ENCODE data around the gene PCYOX1L. TPM values are rescaled to one million over a fixed set of nuclear protein-coding genes. Genes with fewer than 3 reads are reported as not detected.
"Not testable (repeated sequence)": the region's sequence is repeated elsewhere in the genome, so short reads cannot be mapped to it uniquely, and the experiment has no call there.

PCYOX1L gene
- polyA plus RNA-seq, 3 donors: 9.8 to 31.8 (median 13.5) TPM

GRCh38 chr5:149389552-149390495, 32.0 kb downstream of the PCYOX1L start:
- H3K36me3 Mint-ChIP-seq: no peaks in the 10 kb centered on the region
- no peaks in the 10 kb centered on the region for H3K36me3 ChIP-seq (replicated peaks in 1 of 2; ENCODE audit: control insufficient read depth in 1 of 2, insufficient read depth in 2 of 2, low read length in 2 of 2)
- no peaks in the 10 kb centered on the region for H3K4me1 ChIP-seq (ENCODE audit: control insufficient read depth in 1 of 2, insufficient read depth in 2 of 2, low read length in 2 of 2)
- H3K27ac ChIP-seq (ENCODE audit: low read depth in 1 of 2, low read length in 2 of 2): no peak overlapping the region
- H3K27ac Mint-ChIP-seq: no peak overlapping the region
- H3K4me1 Mint-ChIP-seq: no peaks in the 10 kb centered on the region
- 90% methylated on average over 5 of the region's 11 CpGs for WGBS (ENCODE audit: insufficient coverage)
- no peaks in the 10 kb centered on the region for H4K20me1 ChIP-seq (ENCODE audit: insufficient read depth, low read length)
- no peak overlapping the region for H3K4me2 ChIP-seq (replicated peaks; ENCODE audit: extremely low read depth, low read length, poor library complexity, severe bottlenecking)
- H3K9me3 ChIP-seq (replicated peaks in 1 of 2; ENCODE audit: control insufficient read depth in 1 of 2, insufficient read depth in 1 of 2, low read length in 2 of 2): no peaks in the 10 kb centered on the region
- no peak overlapping the region for H2AFZ ChIP-seq (ENCODE audit: insufficient read depth, low read depth, low read length, poor library complexity, severe bottlenecking)
- H3K9ac ChIP-seq (ENCODE audit: insufficient read depth, low read length, poor library complexity, severe bottlenecking): no peak overlapping the region
- H3K4me3 ChIP-seq (replicated peaks in 1 of 3; ENCODE audit: low read depth in 2 of 3, low read length in 3 of 3): no peak overlapping the region
- H3K79me2 ChIP-seq (ENCODE audit: insufficient read depth, low read length): no peaks in the 10 kb centered on the region
- TF ChIP-seq, protein P1, sequence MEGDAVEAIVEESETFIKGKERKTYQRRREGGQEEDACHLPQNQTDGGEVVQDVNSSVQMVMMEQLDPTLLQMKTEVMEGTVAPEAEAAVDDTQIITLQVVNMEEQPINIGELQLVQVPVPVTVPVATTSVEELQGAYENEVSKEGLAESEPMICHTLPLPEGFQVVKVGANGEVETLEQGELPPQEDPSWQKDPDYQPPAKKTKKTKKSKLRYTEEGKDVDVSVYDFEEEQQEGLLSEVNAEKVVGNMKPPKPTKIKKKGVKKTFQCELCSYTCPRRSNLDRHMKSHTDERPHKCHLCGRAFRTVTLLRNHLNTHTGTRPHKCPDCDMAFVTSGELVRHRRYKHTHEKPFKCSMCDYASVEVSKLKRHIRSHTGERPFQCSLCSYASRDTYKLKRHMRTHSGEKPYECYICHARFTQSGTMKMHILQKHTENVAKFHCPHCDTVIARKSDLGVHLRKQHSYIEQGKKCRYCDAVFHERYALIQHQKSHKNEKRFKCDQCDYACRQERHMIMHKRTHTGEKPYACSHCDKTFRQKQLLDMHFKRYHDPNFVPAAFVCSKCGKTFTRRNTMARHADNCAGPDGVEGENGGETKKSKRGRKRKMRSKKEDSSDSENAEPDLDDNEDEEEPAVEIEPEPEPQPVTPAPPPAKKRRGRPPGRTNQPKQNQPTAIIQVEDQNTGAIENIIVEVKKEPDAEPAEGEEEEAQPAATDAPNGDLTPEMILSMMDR (IDR thresholded peaks at IDR 0.05): no peak
- peaks cover 0 to 2% (median 0%) of the 10 kb centered on the region in 3 donors for H3K27me3 Mint-ChIP-seq (ENCODE audit: low read depth in 3 of 3)
- DNase-seq: no peak
- H3K9me3 Mint-ChIP-seq: no peaks in the 10 kb centered on the region
- H3K4me3 Mint-ChIP-seq: no peak overlapping the region
- intact Hi-C loops (cut with micrococcal nuclease): no loop called here
- H3K27me3 ChIP-seq (ENCODE audit: control insufficient read depth in 2 of 2, insufficient read depth in 2 of 2, low read length in 2 of 2): no peaks in the 10 kb centered on the region

DNA sequence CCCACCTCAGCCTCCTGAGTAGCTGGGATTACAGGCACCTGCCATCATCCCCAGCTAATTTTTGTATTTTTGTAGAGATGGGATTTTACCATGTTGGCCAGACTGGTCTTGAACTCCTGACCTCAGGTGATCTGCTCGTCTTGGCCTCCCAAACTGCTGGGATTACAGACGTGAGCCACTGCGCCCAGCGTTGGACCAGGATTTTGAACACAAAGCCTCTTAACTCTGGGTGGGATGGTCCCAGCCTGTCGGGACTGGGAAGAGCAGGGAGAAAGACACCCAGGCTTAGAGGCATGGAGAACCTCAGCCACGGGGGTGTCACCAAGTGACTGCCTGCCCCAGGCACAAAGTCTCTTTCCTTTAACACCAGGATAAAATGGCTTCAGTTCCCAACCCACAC, 33.2 kb downstream of the PCYOX1L start:
- H3K27ac Mint-ChIP-seq; H3K9me3 Mint-ChIP-seq; H3K27me3 Mint-ChIP-seq (ENCODE audit: low read depth in 3 of 3); H3K4me2 ChIP-seq (replicated peaks; ENCODE audit: extremely low read depth, low read length, poor library complexity, severe bottlenecking); H3K27ac ChIP-seq (ENCODE audit: low read depth in 1 of 2, low read length in 2 of 2); H3K4me1 ChIP-seq (ENCODE audit: control insufficient read depth in 1 of 2, insufficient read depth in 2 of 2, low read length in 2 of 2); DNase-seq; intact Hi-C loops (cut with micrococcal nuclease); H3K9ac ChIP-seq (ENCODE audit: insufficient read depth, low read length, poor library complexity, severe bottlenecking); H2AFZ ChIP-seq (ENCODE audit: insufficient read depth, low read depth, low read length, poor library complexity, severe bottlenecking); H3K9me3 ChIP-seq (replicated peaks in 1 of 2; ENCODE audit: control insufficient read depth in 1 of 2, insufficient read depth in 1 of 2, low read length in 2 of 2); H3K4me3 Mint-ChIP-seq; H3K36me3 Mint-ChIP-seq; H3K4me1 Mint-ChIP-seq; H4K20me1 ChIP-seq (ENCODE audit: insufficient read depth, low read length); H3K79me2 ChIP-seq (ENCODE audit: insufficient read depth, low read length); H3K4me3 ChIP-seq (replicated peaks in 1 of 3; ENCODE audit: low read depth in 2 of 3, low read length in 3 of 3); H3K36me3 ChIP-seq (replicated peaks in 1 of 2; ENCODE audit: control insufficient read depth in 1 of 2, insufficient read depth in 2 of 2, low read length in 2 of 2); H3K27me3 ChIP-seq (ENCODE audit: control insufficient read depth in 2 of 2, insufficient read depth in 2 of 2, low read length in 2 of 2): not testable (repeated sequence)
- WGBS (ENCODE audit: insufficient coverage): 94% methylated on average over 5 of the region's 6 CpGs

Measured in CD14-positive monocyte (primary cell).